GM21529 (cell line): ENCODE results near the gene TMPRSS4.

Source experiments
- ATAC-seq: cut with Tn5 transposase; IDR thresholded peaks from one replicate; pipeline ENCODE4 v1.9.1; 2021; ENCODE audit not compliant: unreplicated experiment

TMPRSS4 gene, protein sequence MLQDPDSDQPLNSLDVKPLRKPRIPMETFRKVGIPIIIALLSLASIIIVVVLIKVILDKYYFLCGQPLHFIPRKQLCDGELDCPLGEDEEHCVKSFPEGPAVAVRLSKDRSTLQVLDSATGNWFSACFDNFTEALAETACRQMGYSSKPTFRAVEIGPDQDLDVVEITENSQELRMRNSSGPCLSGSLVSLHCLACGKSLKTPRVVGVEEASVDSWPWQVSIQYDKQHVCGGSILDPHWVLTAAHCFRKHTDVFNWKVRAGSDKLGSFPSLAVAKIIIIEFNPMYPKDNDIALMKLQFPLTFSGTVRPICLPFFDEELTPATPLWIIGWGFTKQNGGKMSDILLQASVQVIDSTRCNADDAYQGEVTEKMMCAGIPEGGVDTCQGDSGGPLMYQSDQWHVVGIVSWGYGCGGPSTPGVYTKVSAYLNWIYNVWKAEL

GRCh38 chr11:118076754-118077281, at the start of gene TMPRSS4:
Gene TMPRSS4, plus strand, starts transcription at chr11:118077078. Its CDS starts 225 bp downstream, at chr11:118077303.
- no peak for ATAC-seq

GRCh38 chr11:118027694-118028093, 49.2 kb upstream of the TMPRSS4 start:
- ATAC-seq, result no peak

GRCh38 chr11:118028626-118029025, 48.3 kb upstream of the TMPRSS4 start:
- no peak for ATAC-seq

DNA sequence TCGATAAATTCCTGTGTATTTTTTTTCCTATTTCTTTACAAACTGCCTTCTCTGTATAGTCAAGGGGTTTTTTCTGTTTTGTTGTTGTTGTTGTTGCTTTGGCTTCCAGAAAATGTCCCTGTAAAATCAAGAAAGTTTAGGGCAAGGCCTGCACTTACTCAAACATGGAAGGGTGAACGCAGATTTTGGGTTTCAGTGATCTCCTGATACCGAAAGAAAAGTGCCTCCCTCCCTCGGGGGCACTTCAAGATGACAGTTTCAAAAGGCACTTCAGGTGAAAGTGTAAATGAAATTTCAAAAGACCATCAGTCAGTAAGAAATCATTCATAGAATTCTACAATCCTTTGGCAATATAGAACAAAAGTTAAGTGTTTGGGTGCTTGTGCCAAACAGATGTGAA, 43.4 kb upstream of the TMPRSS4 start:
- ATAC-seq, result no peak

GRCh38 chr11:118042141-118042540, 34.7 kb upstream of the TMPRSS4 start:
- no peak for ATAC-seq

GRCh38 chr11:118042796-118043195, 34.1 kb upstream of the TMPRSS4 start:
- no peak for ATAC-seq

DNA sequence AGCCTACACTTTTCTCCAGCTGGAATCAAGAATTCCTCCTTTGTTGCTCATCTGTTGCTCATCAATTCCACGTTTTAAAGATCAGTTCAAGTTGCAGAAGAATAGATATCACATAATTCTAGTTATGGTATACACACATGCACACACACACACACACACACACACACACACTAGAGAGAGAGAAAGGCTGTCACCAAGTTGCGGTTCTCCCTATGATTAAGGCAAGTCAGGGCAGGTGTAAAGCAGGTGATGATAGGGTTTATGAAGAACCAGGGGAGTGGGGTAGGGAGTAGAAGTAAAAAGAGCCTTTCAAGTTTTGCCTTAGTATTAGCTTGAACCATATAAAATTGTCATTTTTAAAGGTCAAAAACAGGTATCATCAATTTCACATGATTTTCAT, 31.7 kb upstream of the TMPRSS4 start:
- no peak for ATAC-seq

GRCh38 chr11:118046051-118046963, 30.6 kb upstream of the TMPRSS4 start:
- no peak for ATAC-seq

DNA sequence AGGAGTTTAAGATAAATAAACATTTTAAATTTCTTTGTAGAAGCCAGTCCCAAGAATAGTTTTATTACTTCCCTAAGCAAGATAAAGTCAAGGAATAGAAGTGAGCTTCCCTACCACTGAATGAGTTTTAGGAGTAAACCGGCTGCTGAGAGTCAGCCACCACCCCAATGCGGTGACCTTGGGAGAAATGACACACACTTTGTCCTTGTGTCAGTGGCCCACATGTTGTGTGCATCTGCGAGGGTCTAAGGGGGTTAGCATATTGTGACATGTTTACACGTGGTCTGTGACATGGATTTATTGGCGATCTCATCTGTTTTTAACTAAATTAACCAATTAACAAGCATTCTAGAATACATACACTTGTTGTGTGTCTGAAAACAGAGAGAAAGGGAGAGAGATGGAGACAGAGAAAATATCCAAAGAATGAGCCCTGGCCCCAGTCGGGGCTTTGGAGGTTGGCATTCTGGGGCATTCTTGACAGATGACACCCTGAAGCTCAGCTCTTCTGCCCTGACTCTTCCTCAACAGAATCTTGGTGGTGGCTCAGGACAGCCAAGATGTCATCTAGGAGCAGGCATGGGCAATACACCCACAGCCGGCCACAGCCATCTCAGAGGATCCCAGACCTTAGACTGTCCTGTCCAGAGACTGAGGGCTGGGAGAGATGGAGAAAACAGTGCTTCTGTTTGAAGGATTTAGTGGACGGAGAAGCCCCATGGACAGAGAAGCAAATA, 29.7 kb upstream of the TMPRSS4 start:
- no peak for ATAC-seq

GRCh38 chr11:118047749-118048148, 29.1 kb upstream of the TMPRSS4 start:
- no peak for ATAC-seq

DNA sequence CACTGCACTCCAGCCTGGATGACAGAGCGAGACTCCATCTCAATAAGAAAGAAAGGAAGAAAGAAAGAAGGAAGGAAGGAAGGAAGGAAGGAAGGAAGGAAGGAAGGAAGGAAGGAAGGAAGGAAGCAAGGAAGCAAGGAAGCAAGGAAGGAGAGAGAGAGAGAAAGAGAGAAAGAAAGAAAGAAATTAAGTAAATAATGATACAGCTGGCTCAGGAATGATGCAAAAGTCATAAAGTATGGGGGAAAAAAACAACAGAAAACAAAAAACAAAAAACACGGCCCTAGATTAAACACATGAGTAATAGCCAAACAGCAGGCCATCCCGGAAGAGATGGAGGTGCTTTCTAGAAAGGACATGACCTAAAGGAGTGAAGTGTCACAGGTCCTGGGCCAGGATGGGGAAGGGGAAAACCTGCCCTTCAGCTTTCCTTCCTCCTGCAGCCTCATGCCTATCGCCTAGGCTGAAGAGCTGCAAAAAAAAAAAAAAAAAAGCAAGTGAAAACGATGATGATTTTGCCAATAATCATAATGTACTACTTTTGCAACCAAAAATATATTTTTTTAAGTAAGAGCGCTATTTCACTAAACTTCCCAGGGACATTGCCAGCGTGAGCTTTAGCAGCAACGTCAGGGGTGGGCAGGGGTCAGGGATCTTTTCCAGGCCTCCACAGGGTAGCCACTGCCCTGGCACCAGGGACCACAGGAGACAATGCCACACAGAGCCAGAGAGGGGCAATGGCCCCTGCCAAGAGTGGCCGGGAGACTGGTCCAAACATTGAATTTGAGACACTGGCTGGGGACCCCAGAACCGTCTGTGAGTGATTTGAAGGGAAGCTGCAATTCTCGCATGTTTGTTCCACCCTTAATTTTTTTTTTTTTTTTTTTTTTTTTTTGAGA, 28.2 kb upstream of the TMPRSS4 start:
- no peak for ATAC-seq

GRCh38 chr11:118049771-118050170, 27.1 kb upstream of the TMPRSS4 start:
- no peak for ATAC-seq

DNA sequence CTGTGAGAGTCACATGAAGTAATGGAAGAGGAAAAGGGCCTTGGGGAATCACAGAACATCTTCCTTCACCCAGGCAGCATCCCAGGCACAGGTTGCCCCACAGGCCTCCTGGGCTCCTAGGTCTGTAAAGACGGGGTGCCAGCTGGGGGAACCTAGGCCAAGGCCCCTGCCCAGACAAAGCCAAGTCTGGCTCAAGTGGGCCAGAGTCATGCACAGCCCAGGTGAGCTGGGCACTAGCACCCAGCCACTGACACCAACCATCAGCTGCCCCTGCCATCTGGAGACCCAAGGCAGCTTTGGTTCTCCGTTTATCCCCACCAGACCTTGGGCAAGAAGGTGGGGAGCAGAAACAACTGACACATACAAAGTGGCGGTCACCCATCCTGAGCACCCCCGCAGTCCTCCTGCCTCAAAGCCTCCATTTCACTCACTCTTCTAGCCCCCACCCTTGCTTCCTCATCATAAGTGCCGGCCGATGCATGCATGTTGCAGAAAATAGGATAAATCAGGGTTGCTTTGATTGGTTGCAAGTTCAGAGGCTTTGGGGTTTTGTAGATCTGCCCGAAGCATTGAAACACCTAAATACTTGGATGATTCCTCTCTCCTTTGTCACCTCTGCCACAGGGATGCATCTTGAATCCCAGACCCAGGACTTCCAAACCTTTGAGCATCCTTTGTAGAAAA, 26.5 kb upstream of the TMPRSS4 start:
- no peak for ATAC-seq

GRCh38 chr11:118051136-118051610, 25.7 kb upstream of the TMPRSS4 start:
- ATAC-seq, result no peak

DNA sequence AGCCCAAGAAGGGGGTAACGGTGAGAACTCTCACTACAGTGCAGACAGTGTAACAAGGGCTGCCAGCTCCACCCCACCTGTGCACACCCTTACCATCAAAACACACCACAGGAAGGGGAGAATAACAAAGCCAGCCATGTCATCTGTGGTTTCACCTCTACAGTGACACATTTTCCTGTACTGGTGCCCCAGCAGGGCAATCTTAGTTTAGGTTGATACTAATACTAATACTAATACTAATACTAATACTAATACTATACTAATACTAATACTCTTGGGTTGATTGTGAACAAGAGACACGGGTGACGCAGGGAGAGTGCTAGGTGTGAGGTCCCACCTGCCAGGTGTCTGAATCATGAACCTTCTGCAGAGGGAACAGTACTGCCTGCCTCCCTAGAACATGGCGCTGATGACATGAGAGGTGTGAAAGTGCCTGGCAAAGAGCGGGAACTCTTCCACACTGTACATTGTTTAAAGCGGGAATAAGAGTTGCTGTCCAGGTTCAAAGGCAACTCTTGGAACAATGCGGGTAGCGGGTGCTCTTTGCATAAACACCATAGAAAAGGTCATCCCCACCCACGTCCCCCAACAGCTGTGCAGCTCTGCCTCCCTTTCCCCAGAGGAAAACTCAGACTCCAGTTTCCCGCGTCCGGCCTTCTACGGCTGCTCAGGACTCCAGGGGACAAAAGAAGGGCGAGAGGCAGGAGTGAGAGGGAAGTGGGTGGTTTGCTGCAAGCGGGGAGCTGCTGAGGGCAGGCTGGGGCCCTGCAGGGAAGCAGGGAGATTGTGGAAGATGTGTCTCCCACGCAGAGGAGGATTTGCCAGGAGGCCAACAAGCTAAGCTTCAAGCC, 25.0 kb upstream of the TMPRSS4 start:
- peak; percentile 47 for ATAC-seq

DNA sequence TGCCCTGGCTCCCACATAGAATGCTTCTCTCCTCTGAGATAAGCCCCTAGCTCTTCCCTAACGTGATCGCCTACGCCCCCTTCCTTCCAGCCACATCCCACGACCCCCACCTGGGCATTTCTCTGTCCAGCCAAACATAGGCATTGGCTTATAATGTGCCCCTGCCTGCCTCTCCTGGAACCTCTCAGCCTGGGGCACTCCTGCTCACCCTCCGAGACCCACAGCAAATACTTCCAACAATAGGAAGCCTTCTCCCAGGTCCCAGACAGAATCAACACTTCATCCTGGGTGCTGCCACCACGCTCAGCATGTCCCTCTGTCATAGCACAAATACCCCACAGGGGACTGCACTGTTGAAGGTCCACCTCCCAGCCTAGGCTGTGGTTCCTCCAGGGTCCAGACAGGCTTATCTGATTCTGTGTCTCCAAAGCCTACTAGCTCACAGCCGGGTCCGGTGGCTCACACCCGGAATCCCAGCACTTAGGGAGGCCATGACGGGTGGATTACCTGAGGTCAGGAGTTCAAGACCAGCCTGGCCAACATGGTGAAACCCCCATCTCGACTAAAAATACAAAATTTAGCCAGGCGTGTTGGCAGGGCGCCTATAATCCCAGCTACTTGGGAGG, 24.2 kb upstream of the TMPRSS4 start:
- ATAC-seq, result no peak

- no peak for ATAC-seq
Observed at GRCh38 chr11:118054712-118055640, 21.9 kb upstream of the TMPRSS4 start.
